Panc1 (cell line): ENCODE results near the gene NTNG1. TPM values are rescaled to one million over a fixed set of nuclear protein-coding genes. Genes with fewer than 3 reads are reported as not detected.

Experiments used
- ATAC-seq: fragments of 200-7000 bp; cut with Tn5 transposase; 2 replicates; pipeline ENCODE4 v1.9.1; 2020; ENCODE audit warnings: mild to moderate bottlenecking, moderate library complexity
- BruUV-seq: library from RNA; stranded (reverse); fragments of 400-500 nt; replicated peaks from 2 replicates; lab custom pipeline; 2021; lab: Mats Ljungman, UMichigan
- CTCF ChIA-PET: fragments of 300-600 bp; sonication (Branson Sonifier 250); formaldehyde crosslinking; loops from one replicate; lab custom pipeline; 2022; ENCODE audit warnings: antibody characterized with exemption; lab: Charles Lee
- POLR2A ChIA-PET: fragments of 300-600 bp; sonication (Branson Sonifier 250); formaldehyde crosslinking; loops from one replicate; lab custom pipeline; 2022; ENCODE audit warnings: antibody characterized with exemption; lab: Charles Lee
- DNase-seq: peaks from one replicate; pipeline ENCODE4 v3.0.0-alpha.2; 2010; ENCODE audit warnings: low read depth, low spot score
- H3K27ac ChIP-seq: 2 replicates; pipeline ENCODE4 v1.5.1; 2011; ENCODE audit warnings: mild to moderate bottlenecking, low read length, inconsistent platforms
- H3K27me3 ChIP-seq: fragments of 200-500 bp; sonication (Bioruptor generic); 2 replicates; pipeline ENCODE4 v1.6.0; 2014; ENCODE audit warnings: low read length, inconsistent platforms; ENCODE audit not compliant: control insufficient read depth, insufficient read depth
- H3K36me3 ChIP-seq: fragments of 200-500 bp; sonication (Bioruptor generic); 2 replicates; pipeline ENCODE4 v1.5.1; 2014; ENCODE audit warnings: inconsistent platforms, mild to moderate bottlenecking, low read length, moderate library complexity; ENCODE audit not compliant: control insufficient read depth, insufficient read depth
- H3K4me1 ChIP-seq: 2 replicates; pipeline ENCODE4 v1.5.1; 2011; ENCODE audit warnings: inconsistent platforms, mild to moderate bottlenecking, low read length, moderate library complexity; ENCODE audit not compliant: control insufficient read depth, insufficient read depth
- H3K4me3 ChIP-seq, 2 experiments: 2 replicates each; pipeline ENCODE4 v1.5.1; 2011 to 2012; ENCODE audit warnings: low read depth in 2 of 2, low read length in 2 of 2, mild to moderate bottlenecking in 2 of 2, inconsistent platforms in 1 of 2, moderate library complexity in 1 of 2
- H3K9me3 ChIP-seq: fragments of 200-500 bp; sonication (Bioruptor generic); 2 replicates; pipeline ENCODE4 v1.5.1; 2014; ENCODE audit warnings: low read depth, mild to moderate bottlenecking, inconsistent platforms, low read length, moderate library complexity; ENCODE audit not compliant: control insufficient read depth, insufficient read depth
- CTCF ChIP-seq: fragments of 450-650 bp; IDR thresholded peaks from 2 replicates; pipeline ENCODE4 v1.5.1; 2017; ENCODE audit warnings: mild to moderate bottlenecking
- POLR2AphosphoS5 ChIP-seq: IDR thresholded peaks from 2 replicates; pipeline ENCODE4 v1.6.1; 2012; ENCODE audit warnings: mild to moderate bottlenecking, low read depth, low read length, moderate library complexity
- REST ChIP-seq, 2 experiments: IDR thresholded peaks; 2 replicates each; pipeline ENCODE4 v1.6.1; 2011 to 2012; ENCODE audit warnings: low read depth in 2 of 2, control low read depth in 1 of 2, low read length in 1 of 2, mild to moderate bottlenecking in 1 of 2, moderate library complexity in 1 of 2; ENCODE audit not compliant: insufficient read depth in 1 of 2
- SIN3A ChIP-seq: IDR thresholded peaks from 2 replicates; pipeline ENCODE4 v1.6.1; 2012; ENCODE audit warnings: low read depth, mild to moderate bottlenecking, low read length, moderate library complexity, borderline replicate concordance; ENCODE audit not compliant: insufficient read depth
- TCF7L2 ChIP-seq: IDR thresholded peaks from 2 replicates; pipeline ENCODE4 v1.6.1; 2011; ENCODE audit warnings: mild to moderate bottlenecking, low read depth, low read length, inconsistent platforms
- in situ Hi-C: cut with HindIII; loops from 2 replicates; pipeline ENCODE4 v1.10.0; 2016; ENCODE audit warnings: low sequenced_read_pairs, low pct_unique_long_range_greater_than_20kb
- intact Hi-C: fragments of 100-400 bp; cut with micrococcal nuclease; formaldehyde crosslinking; loops from one replicate; pipeline ENCODE4 v1.10.0; 2022; ENCODE audit not compliant: unreplicated experiment
- total RNA-seq: library from RNA; stranded (reverse); gene quantifications from one replicate; pipeline ENCODE4 v1.2.1, GENCODE V29; 2021; ENCODE audit not compliant: unreplicated experiment

Gene NTNG1
- total RNA-seq, 1 experiment from 2014 or later, result 0.13 TPM

DNA sequence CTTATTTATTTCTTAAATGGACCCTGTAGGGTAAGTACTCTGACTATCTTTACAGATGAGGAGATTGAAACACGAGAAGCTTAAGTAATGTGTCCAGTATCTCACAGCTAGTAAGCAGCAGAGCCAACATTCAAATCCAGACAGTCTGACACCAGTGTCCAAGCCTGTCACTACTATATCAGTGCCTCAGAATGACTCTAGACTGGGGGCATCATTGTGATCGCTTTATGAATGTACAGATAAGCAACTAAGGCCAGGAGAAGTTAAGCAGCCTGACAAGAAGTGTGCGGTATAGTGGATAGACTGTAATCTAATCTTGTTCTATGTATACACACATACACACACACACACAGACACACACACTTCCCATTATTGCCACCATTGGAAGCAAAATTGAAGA lies 158.7 kb downstream of the NTNG1 start:
- ATAC-seq, result no peak
- H3K36me3 ChIP-seq, result no peaks in the 10 kb centered on the region
- H3K4me1 ChIP-seq, result no peaks in the 10 kb centered on the region
- TF ChIP-seq SIN3A, result no peak
- no peak for TF ChIP-seq POLR2AphosphoS5
- no peak for TF ChIP-seq CTCF
- no peak for TF ChIP-seq REST (IDR thresholded peaks at IDR 0.05; ENCODE audit: insufficient read depth in 1 of 2, low read depth in 2 of 2, low read length in 1 of 2)
- TF ChIP-seq TCF7L2, result no peak
- H3K9me3 ChIP-seq, result no peaks in the 10 kb centered on the region
- H3K4me3 ChIP-seq, result no peak overlapping the region
- DNase-seq, result no peak
- POLR2A ChIA-PET, result no interaction called here
- H3K27me3 ChIP-seq, result no peaks in the 10 kb centered on the region
- CTCF ChIA-PET, result no interaction called here
- no peak overlapping the region for H3K27ac ChIP-seq
- no TSS peak for BruUV-seq
- in situ Hi-C loops (no loop called here), intact Hi-C loops (no loop called here)

DNA sequence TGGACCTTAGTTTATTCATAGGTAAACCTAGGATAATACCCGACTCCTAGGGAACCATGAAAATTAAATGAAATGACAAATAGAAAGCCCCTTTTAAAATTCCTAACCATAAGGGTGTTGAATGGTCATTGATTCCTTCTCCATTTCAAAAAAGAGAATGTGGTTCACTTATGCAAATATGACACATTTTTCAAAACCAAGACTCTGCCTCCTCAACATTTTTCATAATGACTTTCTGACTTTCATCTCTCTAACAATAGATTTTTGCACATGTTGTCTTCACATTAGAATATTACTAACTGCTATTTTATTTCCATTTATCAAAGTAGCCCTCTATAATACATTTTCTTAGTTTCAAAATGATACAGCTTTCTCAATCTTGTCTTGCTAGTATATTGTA lies 169.1 kb downstream of the NTNG1 start:
- DNase-seq, result no peak
- no TSS peak for BruUV-seq
- Histone ChIP-seq H3K27me3 (no peaks in the 10 kb centered on the region), H3K9me3 (no peaks in the 10 kb centered on the region), H3K36me3 (no peaks in the 10 kb centered on the region), H3K4me3 (no peak overlapping the region), H3K4me1 (no peaks in the 10 kb centered on the region), H3K27ac (no peak overlapping the region)
- in situ Hi-C loops (no loop called here), intact Hi-C loops (no loop called here)
- CTCF ChIA-PET, result no interaction called here
- TF ChIP-seq CTCF, result no peak
- TF ChIP-seq TCF7L2, result no peak
- TF ChIP-seq POLR2AphosphoS5, result no peak
- no peak for TF ChIP-seq REST (IDR thresholded peaks at IDR 0.05; ENCODE audit: insufficient read depth in 1 of 2, low read depth in 2 of 2, low read length in 1 of 2)
- no peak for TF ChIP-seq SIN3A
- POLR2A ChIA-PET, result no interaction called here
- no peak for ATAC-seq
